Psoas muscle (tissue), 8 donors: ENCODE measurements around the gene RORC. TPM values are rescaled to one million over a fixed set of nuclear protein-coding genes. Genes with fewer than 3 reads are reported as not detected.

Experiments used
- ATAC-seq, 4 donors: fragments of 200-7000 bp; cut with Tn5 transposase; one replicate each; pipeline ENCODE4 v1.9.1; 2020; ENCODE audit warnings: moderate library complexity in 3 of 4, mild to moderate bottlenecking in 2 of 4
- DNase-seq, 2 donors: peaks; one replicate each; pipeline ENCODE4 v3.0.0-alpha.2; 2020
- H3K27ac ChIP-seq: fragments of 200-600 bp; one replicate; pipeline ENCODE4 v1.8.0; 2022
- H3K27me3 ChIP-seq, 3 donors: fragments of 200-600 bp in 1 of 3; one replicate each; pipeline versions ENCODE4 v1.6.1 to v1.8.0; 2013 to 2022; ENCODE audit warnings: low read length in 2 of 3, mild to moderate bottlenecking in 2 of 3, moderate library complexity in 1 of 3; ENCODE audit not compliant: insufficient read depth in 3 of 3
- H3K36me3 ChIP-seq, 2 donors: fragments of 200-600 bp in 1 of 2; one replicate each; pipeline versions ENCODE4 v1.6.1 to v1.8.0; 2013 to 2022; ENCODE audit warnings: low read depth in 1 of 2, mild to moderate bottlenecking in 1 of 2, moderate library complexity in 1 of 2; ENCODE audit not compliant: insufficient read depth in 1 of 2
- H3K4me1 ChIP-seq: fragments of 200-600 bp; one replicate; pipeline ENCODE4 v1.8.0; 2022
- H3K4me3 ChIP-seq: fragments of 200-600 bp; one replicate; pipeline ENCODE4 v1.8.0; 2022; ENCODE audit warnings: mild to moderate bottlenecking
- H3K9me3 ChIP-seq: fragments of 200-600 bp; one replicate; pipeline ENCODE4 v1.8.0; 2022
- CTCF ChIP-seq: fragments of 200-600 bp; IDR thresholded peaks from one replicate; pipeline ENCODE4 v1.8.0; 2022; ENCODE audit warnings: antibody characterized with exemption
- WGBS, 3 donors: extraction: QIAGEN DNeasy Blood & Tissue Kit; methylation state at CpG; one replicate each; pipeline versions ENCODE4 v1.1.6 to v1.1.7; 2013; 5-methylcytosine and 5-hydroxymethylcytosine counted together
- intact Hi-C, 2 donors: fragments of 100-400 bp; cut with DNase I; formaldehyde crosslinking; loops; one replicate each; pipeline versions ENCODE4 v1.11.0 to v1.14.2; 2022
- polyA plus RNA-seq, 3 donors: library from polyadenylated mRNA; stranded (reverse); fragments of 200-250 nt; gene quantifications; one replicate each; pipeline ENCODE4 v1.2.3, GENCODE V29; 2013
- total RNA-seq, 4 donors: library from RNA; stranded (reverse); fragmentation: NEBNext Ultra II Directional in 2 of 4; extraction: Animal tissue kit (Norgen Biotek cat#: 25700) in 2 of 4; gene quantifications; one replicate each; pipeline versions ENCODE4 v1.2.1 to v1.2.4, GENCODE V29; 2021 to 2023
- donor health status: healthy with polysubstance abuse.
- donor health status: DM: no; HTN: no; CAD: no; lungs with moderate emphysema.
- donor health status: Bipolar disorder and iron deficiency.
- donor health status: healthy.
- donor health status: DM: yes; HTN: yes; CAD: no.
- donor health status: DM: no; HTN: no; CAD: no.
- donor health status: DM: no; HTN: no; CAD: no.
- donor health status: DM: yes; HTN: yes; CAD: no.

The RORC gene
- total and polyA plus RNA-seq, 7 donors, result 3.5 to 109 (median 62.9) TPM

- 69 to 77% (median 69%) methylated on average over 7 of the region's 7 CpGs for WGBS, 3 donors
- Histone ChIP-seq H3K27me3 (no peaks in the 10 kb centered on the region), H3K4me3 (no peak overlapping the region), H3K36me3 (peaks cover 0 to 32% of the 10 kb centered on the region in 2 donors), H3K4me1 (peaks cover 10% of the 10 kb centered on the region), H3K27ac (no peak overlapping the region), H3K9me3 (no peaks in the 10 kb centered on the region)
- intact Hi-C loops, result no loop called here
- ATAC-seq, result no peak
- TF ChIP-seq CTCF, result no peak
- DNase-seq, result no peak
These were observed 25.4 kb downstream of the RORC start for GRCh38 chr1:151806170-151806569.

- Histone ChIP-seq H3K27ac (no peak within 1 kb of the TSS), H3K9me3 (no peaks in the 10 kb centered on the region), H3K27me3 (no peaks in the 10 kb centered on the region), H3K4me1 (peaks cover 10% of the 10 kb centered on the region), H3K36me3 (peaks cover 0 to 27% of the 10 kb centered on the region in 2 donors), H3K4me3 (no peak within 1 kb of the TSS)
- ATAC-seq (peak in 2 of 4 donors; percentile 10 to 27), DNase-seq (no peak)
- WGBS, 3 donors, result 43 to 49% (median 46%) methylated on average over 11 to 12 of the region's 12 CpGs
- intact Hi-C loops, result no loop called here
- TF ChIP-seq CTCF, result no peak
These were observed 26.4 kb downstream of the RORC start, which contains the start of gene LINGO4 for GRCh38 chr1:151805066-151805820. Gene LINGO4, minus strand, starts transcription at chr1:151805419. Its CDS starts 2,715 bp downstream, at chr1:151802704.

GRCh38 chr1:151803915-151804314 is 27.7 kb downstream of the RORC start:
- Histone ChIP-seq H3K36me3 (peaks cover 0 to 17% of the 10 kb centered on the region in 2 donors), H3K9me3 (no peaks in the 10 kb centered on the region), H3K4me1 (peaks cover 10% of the 10 kb centered on the region), H3K27ac (no peak overlapping the region), H3K27me3 (no peaks in the 10 kb centered on the region), H3K4me3 (no peak overlapping the region)
- ATAC-seq, result no peak
- intact Hi-C loops, result no loop called here
- TF ChIP-seq CTCF, result no peak
- no peak for DNase-seq
- WGBS, 3 donors, result 88 to 97% (median 96%) methylated on average over 3 of the region's 3 CpGs

- intact Hi-C loops, result no loop called here
- Histone ChIP-seq H3K27ac (no peak overlapping the region), H3K27me3 (no peaks in the 10 kb centered on the region), H3K4me3 (no peak overlapping the region), H3K4me1 (peaks cover 10% of the 10 kb centered on the region), H3K9me3 (no peaks in the 10 kb centered on the region), H3K36me3 (peaks cover 0 to 14% of the 10 kb centered on the region in 2 donors)
- DNase-seq (no peak), ATAC-seq (peak in 1 of 4 donors; percentile 27)
- no peak for TF ChIP-seq CTCF
These were observed 28.4 kb downstream of the RORC start for GRCh38 chr1:151803164-151803563.
